ENCODE measurements around the gene SLC25A13. TPM values are rescaled to one million over a fixed set of nuclear protein-coding genes. Genes with fewer than 3 reads are reported as not detected.

The SLC25A13 gene
- total and polyA plus RNA-seq, 2 of the 8 experiments (the other 6 are each of a cell fraction or from before 2014, with no cell fraction given): 30.8 to 85.4 TPM

DNA sequence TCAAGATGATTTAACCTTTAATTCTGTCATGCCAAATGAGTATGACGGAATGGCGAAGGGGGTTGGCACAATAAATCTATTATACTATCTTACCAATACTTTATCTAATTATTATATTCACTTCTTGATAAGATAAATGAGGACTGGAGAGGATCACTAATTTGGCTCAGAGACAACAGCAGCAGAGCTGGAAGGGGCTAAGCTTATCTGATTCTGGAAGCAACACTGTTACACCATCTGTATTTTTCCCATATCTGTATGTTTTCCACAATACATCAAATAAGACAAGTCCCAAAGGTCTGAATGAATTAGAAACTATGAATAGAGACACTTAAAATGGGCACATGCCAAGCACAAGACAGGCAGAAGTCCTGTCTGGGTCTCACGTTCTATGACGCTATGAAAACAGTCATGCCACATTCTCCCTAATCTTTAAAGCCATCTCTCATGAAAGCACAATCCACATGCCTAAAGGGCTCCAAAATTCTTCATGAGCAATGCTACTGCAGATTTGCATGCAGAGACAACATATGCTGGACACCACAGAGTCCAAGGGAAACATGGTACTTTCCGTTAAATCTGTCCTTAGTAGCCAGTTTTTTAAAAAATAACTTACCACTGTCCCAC lies 88.3 kb downstream of the SLC25A13 start:
- POLR2A ChIA-PET (ENCODE audit: partially characterized antibody): no interaction called here
- H4K20me1 ChIP-seq (replicated peaks in 1 of 2; ENCODE audit: control insufficient read depth in 1 of 2, insufficient read depth in 2 of 2, low read length in 2 of 2): peaks cover 0 to 3% of the 10 kb centered on the region in 2 experiments
- H3K79me2 ChIP-seq (ENCODE audit: control insufficient read depth in 1 of 2, insufficient read depth in 2 of 2, low read length in 2 of 2): no peaks in the 10 kb centered on the region

More for the DNA sequence above, 88.3 kb downstream of the SLC25A13 start:
- Histone ChIP-seq H3K23me2 (ENCODE audit: low read depth, low read length) (no peaks in the 10 kb centered on the region), H4K8ac (ENCODE audit: extremely low read depth, insufficient read depth, low read length) (no peak overlapping the region), H3K4me2 (ENCODE audit: insufficient read depth in 1 of 2, low read depth in 2 of 2, low read length in 2 of 2) (no peak overlapping the region), H3K9ac (replicated peaks in 1 of 4; ENCODE audit: extremely low read depth in 1 of 4, low read depth in 3 of 4, low read length in 3 of 4) (no peak overlapping the region), H3K56ac (replicated peaks; ENCODE audit: insufficient read length, low read depth, low read length) (no peak overlapping the region), H3K79me1 (ENCODE audit: low read depth, low read length) (peaks cover 7% of the 10 kb centered on the region; the same call in 1 of the 2 replicates), H2AFZ (ENCODE audit: low read length) (no peak overlapping the region), H3K9me3 (ENCODE audit: insufficient read depth in 2 of 2, low read depth in 1 of 2, low read length in 1 of 2) (peaks cover 0 to 4% of the 10 kb centered on the region in 2 experiments; a peak in 1 of 4 replicates), H4K5ac (ENCODE audit: insufficient read length, low read depth, low read length) (no peak overlapping the region), H2AK5ac (ENCODE audit: low read depth, low read length) (no peak overlapping the region), H3K27me3 (replicated peaks in 1 of 4; ENCODE audit: control insufficient read depth in 3 of 4, extremely low read depth in 1 of 4, insufficient read depth in 3 of 4, low read length in 3 of 4) (no peaks in the 10 kb centered on the region), H3K14ac (ENCODE audit: insufficient read length) (no peak overlapping the region), H2BK12ac (ENCODE audit: low read depth, low read length) (no peak overlapping the region), H3K36me3 (ENCODE audit: control insufficient read depth in 2 of 4, insufficient read depth in 4 of 4, low read length in 3 of 4) (peaks cover 0 to 10% (median 4%) of the 10 kb centered on the region in 4 experiments; a peak in 3 of 8 replicates), H4K91ac (replicated peaks; ENCODE audit: insufficient read length, low read length) (no peak overlapping the region), H3K4ac (replicated peaks; ENCODE audit: insufficient read length, low read depth, low read length) (no peak overlapping the region), H2BK5ac (ENCODE audit: low read depth, low read length) (no peak overlapping the region), H2BK15ac (ENCODE audit: low read length) (no peak overlapping the region), H3K23ac (ENCODE audit: insufficient read length) (no peak overlapping the region), H3K4me1 (replicated peaks in 1 of 4; ENCODE audit: control insufficient read depth in 3 of 4, insufficient read depth in 4 of 4, low read length in 3 of 4) (no peaks in the 10 kb centered on the region), H3K4me3 (ENCODE audit: extremely low read depth in 1 of 4, insufficient read depth in 2 of 4, low read depth in 3 of 4, low read length in 4 of 4) (no peak overlapping the region), H2BK120ac (replicated peaks; ENCODE audit: low read depth, low read length) (no peak overlapping the region), H3K27ac (ENCODE audit: low read depth, low read length) (no peak overlapping the region), H2BK20ac (ENCODE audit: low read length) (no peak overlapping the region), H3K18ac (ENCODE audit: extremely low read depth, low read length) (no peak overlapping the region)
- FAIRE-seq (no peak), DNase-seq (ENCODE audit: low read depth in 1 of 2, low spot score in 2 of 2) (no peak)
- WGBS, 2 experiments (ENCODE audit: extremely low coverage in 1 of 2, insufficient coverage in 1 of 2, insufficient read length in 1 of 2, insufficient replicate concordance in 2 of 2, low coverage in 1 of 2, low lambda C conversion rate in 2 of 2, missing lambda C conversion rate in 1 of 2): 92% methylated on average over 5 of the region's 5 CpGs; no CpG with 5 or more reads in 1 of the 2 experiments
- no peak for TF ChIP-seq E2F6 (IDR thresholded peaks at IDR 0.05)
- TF ChIP-seq TCF12 (IDR thresholded peaks at IDR 0.05; ENCODE audit: low read depth, low read length): no peak
- TF ChIP-seq POLR2A (IDR thresholded peaks at IDR 0.05; ENCODE audit: control extremely low read depth in 1 of 2, low read depth in 2 of 2, low read length in 2 of 2): no peak
- no peak for TF ChIP-seq PHF8 (conservative IDR thresholded peaks at IDR 0.05; ENCODE audit: low read depth, low read length)
- no peak for TF ChIP-seq NRF1 (IDR thresholded peaks at IDR 0.05; ENCODE audit: low read depth, low read length)
- no peak for TF ChIP-seq CBX8 (IDR thresholded peaks at IDR 0.05; ENCODE audit: borderline replicate concordance, low read depth, low read length)
- CTCF ChIA-PET (ENCODE audit: partially characterized antibody): interaction anchor here (1.3 to 1.8 kb wide), 2 partner anchors 9 to 45 kb away, joined by 4 to 7 read pairs; no protein-coding TSS in a partner anchor

All from H1 (cell line).